IMR-90 (cell line): ENCODE results near the gene DOCK4. TPM values are rescaled to one million over a fixed set of nuclear protein-coding genes. Genes with fewer than 3 reads are reported as not detected.

Source experiments
- ATAC-seq: fragments of 200-7000 bp; cut with Tn5 transposase; 2 replicates; pipeline ENCODE4 v1.9.1; 2020; ENCODE audit warnings: low read depth, mild to moderate bottlenecking, moderate library complexity
- BruUV-seq: library from RNA; stranded (reverse); fragments of 400-500 nt; replicated peaks from 2 replicates; lab custom pipeline; 2021; lab: Mats Ljungman, UMichigan
- CTCF ChIA-PET: fragments of 300-600 bp; formaldehyde crosslinking; extraction: SDS; loops from one replicate; lab custom pipeline; 2021; ENCODE audit warnings: antibody characterized with exemption; lab: Yijun Ruan, JAX
- POLR2A ChIA-PET: fragments of 300-600 bp; sonication (Branson Sonifier 250); formaldehyde crosslinking; loops from one replicate; lab custom pipeline; 2022; ENCODE audit warnings: antibody characterized with exemption; ENCODE audit not compliant: unreplicated experiment; lab: Charles Lee
- DNase-seq: peaks from one replicate; pipeline ENCODE4 v3.0.0; 2013
- H2AFZ ChIP-seq: replicated peaks from 2 replicates; pipeline ENCODE3; 2013; ENCODE audit warnings: low read length, mild to moderate bottlenecking; ENCODE audit not compliant: poor library complexity
- H2AK5ac ChIP-seq: 2 replicates; pipeline ENCODE4 v1.6.1; 2013; ENCODE audit warnings: low read depth, low read length, inconsistent platforms
- H2AK9ac ChIP-seq: replicated peaks from 2 replicates; pipeline ENCODE3; 2013; ENCODE audit warnings: mild to moderate bottlenecking, low read depth, low read length, moderate library complexity; ENCODE audit not compliant: poor library complexity
- H2BK120ac ChIP-seq: 2 replicates; pipeline ENCODE4 v1.6.1; 2013; ENCODE audit warnings: low read depth, low read length, inconsistent platforms
- H2BK15ac ChIP-seq: 3 replicates; pipeline ENCODE4 v1.6.1; 2013; ENCODE audit warnings: low read depth, low read length, inconsistent platforms
- H2BK20ac ChIP-seq: 2 replicates; pipeline ENCODE4 v1.6.1; 2013; ENCODE audit warnings: low read depth, mild to moderate bottlenecking, inconsistent platforms, low read length, moderate library complexity
- H2BK5ac ChIP-seq: 2 replicates; pipeline ENCODE4 v1.6.1; 2013; ENCODE audit warnings: mild to moderate bottlenecking, low read depth, low read length, inconsistent platforms; ENCODE audit not compliant: poor library complexity, severe bottlenecking
- H3K14ac ChIP-seq: replicated peaks from 2 replicates; pipeline ENCODE4 v1.6.1; 2013; ENCODE audit warnings: low read depth, low read length, inconsistent platforms
- H3K18ac ChIP-seq: 2 replicates; pipeline ENCODE4 v1.6.1; 2013; ENCODE audit warnings: low read depth, low read length, control low read depth
- H3K23ac ChIP-seq: 2 replicates; pipeline ENCODE4 v1.6.1; 2013; ENCODE audit warnings: low read depth, low read length, inconsistent platforms
- H3K27ac ChIP-seq: 2 replicates; pipeline ENCODE4 v1.5.1; 2013; ENCODE audit warnings: mild to moderate bottlenecking, control low read depth, low read length; ENCODE audit not compliant: insufficient read depth
- H3K27me3 ChIP-seq: 2 replicates; pipeline ENCODE4 v1.6.1; 2013; ENCODE audit warnings: low read length; ENCODE audit not compliant: control insufficient read depth, insufficient read depth
- H3K36me3 ChIP-seq: 2 replicates; pipeline ENCODE4 v1.6.1; 2013; ENCODE audit warnings: low read length, mixed read lengths; ENCODE audit not compliant: control insufficient read depth, insufficient read depth
- H3K4ac ChIP-seq: 2 replicates; pipeline ENCODE4 v1.6.1; 2013; ENCODE audit warnings: low read depth, low read length, inconsistent platforms
- H3K4me1 ChIP-seq: 2 replicates; pipeline ENCODE4 v1.6.1; 2013; ENCODE audit warnings: low read length, mixed read lengths; ENCODE audit not compliant: control insufficient read depth, insufficient read depth
- H3K4me2 ChIP-seq: 2 replicates; pipeline ENCODE4 v1.6.1; 2013; ENCODE audit warnings: low read depth, mild to moderate bottlenecking, control low read depth, low read length, moderate library complexity
- H3K4me3 ChIP-seq: 2 replicates; pipeline ENCODE4 v1.5.1; 2013; ENCODE audit warnings: low read depth, mild to moderate bottlenecking, control low read depth, low read length, moderate library complexity; ENCODE audit not compliant: insufficient read depth
- H3K56ac ChIP-seq: 2 replicates; pipeline ENCODE4 v1.6.1; 2013; ENCODE audit warnings: low read length, inconsistent platforms; ENCODE audit not compliant: insufficient read depth; ENCODE audit errors: extremely low read depth
- H3K79me1 ChIP-seq, 2 experiments: 2 replicates each; pipeline ENCODE4 v1.6.1; 2013; ENCODE audit warnings: low read length in 2 of 2, inconsistent platforms in 1 of 2, low read depth in 1 of 2
- H3K9ac ChIP-seq: 2 replicates; pipeline ENCODE4 v1.6.1; 2013; ENCODE audit warnings: low read depth, low read length, control low read depth
- H3K9me1 ChIP-seq: 2 replicates; pipeline ENCODE4 v1.6.1; 2013; ENCODE audit warnings: low read length, inconsistent platforms; ENCODE audit not compliant: insufficient read depth
- H3K9me3 ChIP-seq: 2 replicates; pipeline ENCODE4 v1.6.1; 2013; ENCODE audit warnings: low read length; ENCODE audit not compliant: control insufficient read depth, insufficient read depth
- H4K20me1 ChIP-seq: 2 replicates; pipeline ENCODE4 v1.6.1; 2013; ENCODE audit warnings: low read length, inconsistent platforms; ENCODE audit not compliant: insufficient read depth
- H4K5ac ChIP-seq: 2 replicates; pipeline ENCODE4 v1.6.1; 2013; ENCODE audit warnings: mild to moderate bottlenecking, low read depth, low read length, control low read depth
- H4K8ac ChIP-seq, 2 experiments: 2 replicates each; pipeline ENCODE4 v1.6.1; 2013; ENCODE audit warnings: low read depth in 2 of 2, low read length in 2 of 2, control low read depth in 1 of 2, inconsistent platforms in 1 of 2
- H4K91ac ChIP-seq: 2 replicates; pipeline ENCODE4 v1.6.1; 2013; ENCODE audit warnings: low read depth, low read length, inconsistent platforms; ENCODE audit not compliant: insufficient read depth
- CEBPB ChIP-seq: IDR thresholded peaks from 2 replicates; pipeline ENCODE4 v1.6.1; 2012; ENCODE audit warnings: low read depth, low read length, improper control_type of control experiment
- CHD1 ChIP-seq: IDR thresholded peaks from 2 replicates; pipeline ENCODE4 v1.6.1; 2012; ENCODE audit warnings: low read depth, low read length, improper control_type of control experiment
- CTCF ChIP-seq: conservative IDR thresholded peaks from 2 replicates; pipeline ENCODE4 v1.5.1; 2012; ENCODE audit warnings: mild to moderate bottlenecking, low read depth, low read length, improper control_type of control experiment
- FOS ChIP-seq: fragments of 150-350 bp; IDR thresholded peaks from 2 replicates; pipeline ENCODE4 v1.6.1; 2016; ENCODE audit warnings: low read depth, low read length
- MAZ ChIP-seq: IDR thresholded peaks from 2 replicates; pipeline ENCODE4 v1.6.1; 2012; ENCODE audit warnings: low read depth, mild to moderate bottlenecking, low read length, improper control_type of control experiment, moderate library complexity, borderline replicate concordance
- POLR2A ChIP-seq: IDR thresholded peaks from 2 replicates; pipeline ENCODE4 v1.6.1; 2012; ENCODE audit warnings: mild to moderate bottlenecking, low read depth, low read length
- RAD21 ChIP-seq: IDR thresholded peaks from 2 replicates; pipeline ENCODE4 v1.6.1; 2012; ENCODE audit warnings: low read length, improper control_type of control experiment
- RCOR1 ChIP-seq: IDR thresholded peaks from 2 replicates; pipeline ENCODE4 v1.6.1; 2012; ENCODE audit warnings: mild to moderate bottlenecking, low read length, improper control_type of control experiment; ENCODE audit not compliant: insufficient replicate concordance
- RFX5 ChIP-seq: IDR thresholded peaks from 2 replicates; pipeline ENCODE4 v1.8.0; 2012; ENCODE audit warnings: low read depth, mild to moderate bottlenecking, low read length, moderate library complexity
- SMC3 ChIP-seq: fragments of 150-350 bp; IDR thresholded peaks from 2 replicates; pipeline ENCODE4 v1.6.1; 2016; ENCODE audit warnings: low read depth, mild to moderate bottlenecking, antibody characterized with exemption, low read length, moderate library complexity
- WGBS, 2 experiments: methylation state at CpG; one replicate each; pipeline versions ENCODE4 v1.1.5 to v1.1.7; 2013; ENCODE audit warnings: missing lambda C conversion rate in 2 of 2; ENCODE audit not compliant: insufficient read length in 1 of 2; ENCODE audit errors: extremely low coverage in 2 of 2; 5-methylcytosine and 5-hydroxymethylcytosine counted together
- dilution Hi-C: fragments of 300-500 bp; cut with HindIII; formaldehyde crosslinking; loops from one replicate; pipeline ENCODE4 v1.14.3; 2018; ENCODE audit warnings: low sequenced_read_pairs; ENCODE audit not compliant: unreplicated experiment
- in situ Hi-C: fragments of 300-500 bp; cut with MboI; formaldehyde crosslinking; loops from 3 replicates; pipeline ENCODE4 v1.14.3; 2019; ENCODE audit warnings: low sequenced_read_pairs, inconsistent platforms, mixed read lengths
- intact Hi-C: fragments of 100-400 bp; cut with micrococcal nuclease; formaldehyde crosslinking; loops from 2 replicates; pipeline ENCODE4 v1.10.0; 2022
- polyA plus RNA-seq, 3 experiments: library from polyadenylated mRNA; depleted of rRNA; stranded (reverse); fragments of >200 nt; gene quantifications; 2 replicates each; pipeline ENCODE4 v1.2.3, GENCODE V29; 2012; ENCODE audit warnings: low replicate concordance in 1 of 3
- total RNA-seq: library from RNA; depleted of rRNA; stranded (reverse); fragments of >200 nt; gene quantifications from 2 replicates; pipeline ENCODE4 v1.2.3, GENCODE V29; 2012
- TF ChIP-seq, protein P1 (sequence below): fragments of 150-350 bp; IDR thresholded peaks from 2 replicates; pipeline ENCODE4 v1.6.1; 2017; ENCODE audit warnings: mild to moderate bottlenecking, antibody characterized with exemption, low read length, low read depth
- TF ChIP-seq, protein P2 (sequence below): fragments of 150-350 bp; IDR thresholded peaks from 2 replicates; pipeline ENCODE4 v1.6.1; 2016; ENCODE audit warnings: low read depth, mild to moderate bottlenecking, low read length, moderate library complexity, borderline replicate concordance

The DOCK4 gene
- total and polyA plus RNA-seq, 2 of the 4 experiments (the other 2 are of a cell fraction) = 4.4 to 12.2 TPM

DNA sequence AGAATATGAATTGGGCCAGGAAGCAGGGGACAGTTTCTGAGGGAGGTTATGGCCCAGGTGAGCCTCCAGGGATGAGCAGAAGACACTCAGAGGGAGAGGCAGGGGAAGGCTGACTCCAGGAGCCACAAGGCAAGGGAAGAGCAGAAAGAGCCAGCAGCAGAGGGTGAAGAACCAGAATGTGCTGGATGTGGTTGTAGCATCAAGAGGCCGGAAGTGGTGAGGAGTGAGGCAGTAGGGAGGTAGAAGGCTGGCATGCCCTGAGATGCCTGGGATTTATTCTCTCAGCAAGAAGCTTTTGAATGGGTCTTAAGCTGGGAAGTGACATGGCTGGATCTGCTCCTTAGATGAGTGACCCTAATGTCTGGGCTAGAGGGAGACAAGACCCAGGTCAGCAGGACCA lies 311.7 kb downstream of the DOCK4 start:
- 100% methylated on average over 1 of the region's 1 CpG; no CpG with 5 or more reads in 1 of the 2 experiments for WGBS, 2 experiments
- no peak overlapping the region for H3K14ac ChIP-seq
- H3K4ac ChIP-seq = no peak overlapping the region
- H4K91ac ChIP-seq = no peak overlapping the region
- no peak overlapping the region for H2BK20ac ChIP-seq
- H3K36me3 ChIP-seq = peaks cover 8% of the 10 kb centered on the region; the same call in 1 of the 2 replicates
- no peaks in the 10 kb centered on the region for H3K79me1 ChIP-seq
- no peak overlapping the region for H4K8ac ChIP-seq
- no peak overlapping the region for H3K4me3 ChIP-seq
- no peak overlapping the region for H3K4me2 ChIP-seq
- no peaks in the 10 kb centered on the region for H3K9me3 ChIP-seq
- H3K56ac ChIP-seq = no peak overlapping the region
- H4K5ac ChIP-seq = no peak overlapping the region
- no peak overlapping the region for H2AFZ ChIP-seq
- H2BK5ac ChIP-seq = no peak overlapping the region
- DNase-seq = no peak
- intact Hi-C loops = no loop called here
- H3K9ac ChIP-seq = no peak overlapping the region
- no peak overlapping the region for H2AK9ac ChIP-seq
- H2BK15ac ChIP-seq = no peak overlapping the region
- H3K9me1 ChIP-seq = peaks cover 5% of the 10 kb centered on the region; the same call in 1 of the 2 replicates
- H3K27ac ChIP-seq = no peak overlapping the region
- no peaks in the 10 kb centered on the region for H4K20me1 ChIP-seq
- in situ Hi-C loops = no loop called here
- no TSS peak for BruUV-seq
- no peak overlapping the region for H3K18ac ChIP-seq
- POLR2A ChIA-PET = no interaction called here
- no peak overlapping the region for H2BK120ac ChIP-seq
- H3K23ac ChIP-seq = no peak overlapping the region
- no peak for TF ChIP-seq CHD1
- TF ChIP-seq RAD21 = no peak
- no peak for TF ChIP-seq CEBPB
- TF ChIP-seq FOS = no peak
- no peak for TF ChIP-seq POLR2A
- no peak for TF ChIP-seq RCOR1
- TF ChIP-seq CTCF = no peak
- TF ChIP-seq SMC3 = no peak
- TF ChIP-seq RFX5 = no peak
- TF ChIP-seq, protein P1, sequence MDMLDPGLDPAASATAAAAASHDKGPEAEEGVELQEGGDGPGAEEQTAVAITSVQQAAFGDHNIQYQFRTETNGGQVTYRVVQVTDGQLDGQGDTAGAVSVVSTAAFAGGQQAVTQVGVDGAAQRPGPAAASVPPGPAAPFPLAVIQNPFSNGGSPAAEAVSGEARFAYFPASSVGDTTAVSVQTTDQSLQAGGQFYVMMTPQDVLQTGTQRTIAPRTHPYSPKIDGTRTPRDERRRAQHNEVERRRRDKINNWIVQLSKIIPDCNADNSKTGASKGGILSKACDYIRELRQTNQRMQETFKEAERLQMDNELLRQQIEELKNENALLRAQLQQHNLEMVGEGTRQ = no peak
- TF ChIP-seq, protein P2, sequence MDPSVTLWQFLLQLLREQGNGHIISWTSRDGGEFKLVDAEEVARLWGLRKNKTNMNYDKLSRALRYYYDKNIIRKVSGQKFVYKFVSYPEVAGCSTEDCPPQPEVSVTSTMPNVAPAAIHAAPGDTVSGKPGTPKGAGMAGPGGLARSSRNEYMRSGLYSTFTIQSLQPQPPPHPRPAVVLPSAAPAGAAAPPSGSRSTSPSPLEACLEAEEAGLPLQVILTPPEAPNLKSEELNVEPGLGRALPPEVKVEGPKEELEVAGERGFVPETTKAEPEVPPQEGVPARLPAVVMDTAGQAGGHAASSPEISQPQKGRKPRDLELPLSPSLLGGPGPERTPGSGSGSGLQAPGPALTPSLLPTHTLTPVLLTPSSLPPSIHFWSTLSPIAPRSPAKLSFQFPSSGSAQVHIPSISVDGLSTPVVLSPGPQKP = no peak
- no peak for TF ChIP-seq MAZ
- dilution Hi-C loops = no loop called here
- ATAC-seq = no peak
- no peaks in the 10 kb centered on the region for H3K4me1 ChIP-seq
- no peak overlapping the region for H2AK5ac ChIP-seq
- CTCF ChIA-PET = no interaction called here
- H3K27me3 ChIP-seq = no peaks in the 10 kb centered on the region
